Ishikawa (cell line): ENCODE measurements around the gene PRODH2.

Source experiments
- CEBPB ChIP-seq: IDR thresholded peaks from 2 replicates; pipeline ENCODE4 v1.6.1; 2012
- CREB1 ChIP-seq: IDR thresholded peaks from 2 replicates; pipeline ENCODE4 v1.6.1; 2012; ENCODE audit warnings: low read depth
- EGR1 ChIP-seq: IDR thresholded peaks from 2 replicates; pipeline ENCODE4 v1.6.1; 2012
- EP300 ChIP-seq: IDR thresholded peaks from 2 replicates; pipeline ENCODE4 v1.6.1; 2012; ENCODE audit warnings: borderline replicate concordance
- FOXM1 ChIP-seq: IDR thresholded peaks from 2 replicates; pipeline ENCODE4 v1.6.1; 2012; ENCODE audit warnings: low read depth, borderline replicate concordance
- MAX ChIP-seq: IDR thresholded peaks from 2 replicates; pipeline ENCODE4 v1.6.1; 2012
- NFIC ChIP-seq: IDR thresholded peaks from 2 replicates; pipeline ENCODE4 v1.6.1; 2012
- RAD21 ChIP-seq: IDR thresholded peaks from 2 replicates; pipeline ENCODE4 v1.6.1; 2012; ENCODE audit warnings: low read depth
- REST ChIP-seq: IDR thresholded peaks from 2 replicates; pipeline ENCODE4 v1.6.1; 2012; ENCODE audit warnings: low read depth, mild to moderate bottlenecking
- TAF1 ChIP-seq: IDR thresholded peaks from 2 replicates; pipeline ENCODE4 v1.6.1; 2012; ENCODE audit warnings: low read depth, mild to moderate bottlenecking
- TCF12 ChIP-seq: IDR thresholded peaks from 2 replicates; pipeline ENCODE4 v1.6.1; 2012; ENCODE audit warnings: low read depth
- TEAD4 ChIP-seq: IDR thresholded peaks from 2 replicates; pipeline ENCODE4 v1.6.1; 2012
- USF1 ChIP-seq: IDR thresholded peaks from 2 replicates; pipeline ENCODE4 v1.6.1; 2012
- YY1 ChIP-seq: IDR thresholded peaks from 2 replicates; pipeline ENCODE4 v1.6.1; 2012; ENCODE audit warnings: low read depth
- ZBTB7A ChIP-seq: IDR thresholded peaks from 2 replicates; pipeline ENCODE4 v1.6.1; 2012; ENCODE audit warnings: low read depth

Gene PRODH2

GRCh38 chr19:35784503-35785338 lies 27.9 kb downstream of the PRODH2 start:
- no peak for TF ChIP-seq YY1

- TF ChIP-seq MAX (no peak), TCF12 (no peak), FOXM1 (no peak), NFIC (no peak), CREB1 (no peak), TAF1 (no peak), ZBTB7A (no peak), EP300 (no peak), USF1 (no peak), RAD21 (no peak), TEAD4 (no peak), CEBPB (no peak), EGR1 (no peak), YY1 (no peak), REST (no peak)
These were observed 28.9 kb downstream of the PRODH2 start for GRCh38 chr19:35783469-35784434.

GRCh38 chr19:35782589-35782988 lies 30.1 kb downstream of the PRODH2 start:
- TF ChIP-seq YY1 (no peak), RAD21 (no peak), TCF12 (no peak), EGR1 (no peak), USF1 (no peak), TEAD4 (no peak), CEBPB (no peak), FOXM1 (no peak), REST (no peak), TAF1 (no peak), NFIC (no peak)

GRCh38 chr19:35781650-35782049 lies 31.0 kb downstream of the PRODH2 start:
- TF ChIP-seq CEBPB = no peak
- no peak for TF ChIP-seq RAD21
- TF ChIP-seq FOXM1 = no peak
- TF ChIP-seq TCF12 = no peak
- TF ChIP-seq CREB1 = no peak
- TF ChIP-seq EP300 = no peak
- no peak for TF ChIP-seq REST
- no peak for TF ChIP-seq YY1
- TF ChIP-seq USF1 = no peak
- TF ChIP-seq TAF1 = no peak
- no peak for TF ChIP-seq EGR1
